PC-3 (cell line): ENCODE data around the gene NTM.

Source experiments
- CTCF ChIP-seq: fragments of 300-600 bp; sonication (generic); conservative IDR thresholded peaks from 2 replicates; pipeline ENCODE4 v1.5.1; 2017; ENCODE audit warnings: antibody characterized with exemption, low read depth, mild to moderate bottlenecking, low read length
- EZH2 ChIP-seq: fragments of 300-600 bp; sonication (generic); IDR thresholded peaks from one replicate; pipeline ENCODE4 v1.6.1; 2017; ENCODE audit warnings: antibody characterized with exemption, mild to moderate bottlenecking, low read length; ENCODE audit not compliant: unreplicated experiment
- EZH2phosphoT487 ChIP-seq: fragments of 300-600 bp; sonication (generic); IDR thresholded peaks from 2 replicates; pipeline ENCODE4 v1.6.1; 2018; ENCODE audit warnings: mild to moderate bottlenecking, antibody characterized with exemption, low read length, borderline replicate concordance

GRCh38 chr11:132208477-132209055 is 838.2 kb downstream of the NTM start:
- no peak for TF ChIP-seq CTCF
- no peak for TF ChIP-seq EZH2phosphoT487
- no peak for TF ChIP-seq EZH2
